Measurements from ENCODE around the gene TGM2. TPM values are rescaled to one million over a fixed set of nuclear protein-coding genes. Genes with fewer than 3 reads are reported as not detected.
A peak's percentile ranks its signal among the peaks of the same experiment; 100 is the strongest.

TGM2 gene
- total RNA-seq, 1 donor from 2014 or later = 529 TPM

- peak overlapping the region in 1 of 2 donors; percentile 7 for H3K4me3 ChIP-seq
- no peak for TF ChIP-seq CTCF (IDR thresholded peaks at IDR 0.05)
- intact Hi-C loops (cut with DNase I) = no loop called here
- peak overlapping the region; percentile 70 to 72 for H3K27ac ChIP-seq
- peaks cover 18 to 36% of the 10 kb centered on the region in 2 donors for H3K36me3 ChIP-seq
- H3K27me3 ChIP-seq = no peaks in the 10 kb centered on the region
- H3K9me3 ChIP-seq = no peaks in the 10 kb centered on the region
- peaks cover 12 to 17% of the 10 kb centered on the region in 2 donors for H3K4me1 ChIP-seq
- no peak for DNase-seq (ENCODE audit: low spot score in 2 of 2)
These were observed 81.6 kb downstream of the TGM2 start for GRCh38 chr20:38083338-38084048.

GRCh38 chr20:38082894-38083293 is 82.2 kb downstream of the TGM2 start:
- Histone ChIP-seq H3K36me3 (peaks cover 15 to 30% of the 10 kb centered on the region in 2 donors), H3K27me3 (no peaks in the 10 kb centered on the region), H3K27ac (peak overlapping the region in 1 of 2 donors; percentile 72), H3K9me3 (no peaks in the 10 kb centered on the region), H3K4me1 (peaks cover 12 to 17% of the 10 kb centered on the region in 2 donors), H3K4me3 (no peak overlapping the region)
- DNase-seq (ENCODE audit: low spot score in 2 of 2) = no peak
- intact Hi-C loops (cut with DNase I) = no loop called here
- no peak for TF ChIP-seq CTCF (IDR thresholded peaks at IDR 0.05)

- no peaks in the 10 kb centered on the region for H3K9me3 ChIP-seq
- peaks cover 13 to 18% of the 10 kb centered on the region in 2 donors for H3K4me1 ChIP-seq
- no peak for TF ChIP-seq CTCF (IDR thresholded peaks at IDR 0.05)
- H3K4me3 ChIP-seq = no peak overlapping the region
- peaks cover 13 to 18% of the 10 kb centered on the region in 2 donors for H3K36me3 ChIP-seq
- H3K27ac ChIP-seq = peak overlapping the region; percentile 20 to 50
- DNase-seq (ENCODE audit: low spot score in 2 of 2) = no peak
- no peaks in the 10 kb centered on the region for H3K27me3 ChIP-seq
- intact Hi-C loops (cut with DNase I) = no loop called here
These were observed 83.5 kb downstream of the TGM2 start for GRCh38 chr20:38081575-38081974.

- intact Hi-C loops (cut with DNase I) = no loop called here
- TF ChIP-seq CTCF (IDR thresholded peaks at IDR 0.05) = no peak
These were observed 85.7 kb downstream of the TGM2 start for GRCh38 chr20:38079353-38079752.

GRCh38 chr20:38078084-38078483 is 87.0 kb downstream of the TGM2 start:
- H3K9me3 ChIP-seq = no peaks in the 10 kb centered on the region
- DNase-seq (ENCODE audit: low spot score in 2 of 2) = no peak
- no peak overlapping the region for H3K4me3 ChIP-seq
- H3K27me3 ChIP-seq = no peaks in the 10 kb centered on the region
- no peak for TF ChIP-seq CTCF (IDR thresholded peaks at IDR 0.05)
- H3K27ac ChIP-seq = peak overlapping the region; percentile 36 to 62
- peaks cover 15 to 29% of the 10 kb centered on the region in 2 donors for H3K4me1 ChIP-seq
- intact Hi-C loops (cut with DNase I) = no loop called here
- peaks cover 7 to 9% of the 10 kb centered on the region in 2 donors for H3K36me3 ChIP-seq

More at GRCh38 chr20:38079353-38079752, 85.7 kb downstream of the TGM2 start:
- Histone ChIP-seq H3K4me1 (peaks cover 12 to 25% of the 10 kb centered on the region in 2 donors), H3K27me3 (no peaks in the 10 kb centered on the region), H3K27ac (peak overlapping the region in 1 of 2 donors; percentile 26), H3K36me3 (peaks cover 7 to 9% of the 10 kb centered on the region in 2 donors), H3K9me3 (no peaks in the 10 kb centered on the region), H3K4me3 (no peak overlapping the region)
- DNase-seq (ENCODE audit: low spot score in 2 of 2) = no peak

Other genes with a start within 250 kb of the TGM2 start
- gene TTI1, start 131.8 kb downstream of the TGM2 start, total RNA-seq = 18.0 TPM
- 16.4 TPM for gene RPRD1B, start 131.5 kb downstream of the TGM2 start, total RNA-seq
- 15.2 TPM for gene KIAA1755, start 95.5 kb upstream of the TGM2 start, total RNA-seq
- not detected for gene BPI, start 138.9 kb upstream of the TGM2 start, total RNA-seq
- 18.8 TPM for gene LBP, start 181.2 kb upstream of the TGM2 start, total RNA-seq

Data from ascending aorta (tissue), 2 donors.